ENCODE results near the gene GP1BA. TPM values are rescaled to one million over a fixed set of nuclear protein-coding genes. Genes with fewer than 3 reads are reported as not detected.

GP1BA gene
- total RNA-seq, 1 donor from 2014 or later, result under 0.01 TPM

DNA sequence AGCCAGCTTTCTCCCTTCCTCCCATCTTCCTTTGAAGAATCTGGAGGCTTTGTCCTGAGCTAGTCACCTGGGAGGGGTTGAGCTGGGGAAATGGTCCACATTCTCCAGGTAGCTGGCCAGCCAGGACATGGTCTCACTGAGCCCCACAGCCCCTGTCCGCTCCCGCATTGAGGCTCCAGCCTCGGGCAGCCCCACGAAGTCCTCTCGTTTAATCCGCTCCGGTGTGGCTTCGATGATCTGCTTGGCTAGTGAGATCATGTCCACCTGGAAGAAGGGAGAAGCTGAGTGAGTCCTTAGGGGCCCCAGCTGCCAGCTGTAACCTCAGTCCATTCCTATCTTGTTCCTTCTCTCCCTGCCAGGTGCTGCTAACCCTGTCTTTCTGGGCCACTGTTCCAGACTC, 38.2 kb downstream of the GP1BA start:
- no peak overlapping the region for H3K4me3 ChIP-seq (ENCODE audit: low read length in 3 of 3)
- peaks cover 33 to 40% (median 35%) of the 10 kb centered on the region in 3 donors for H3K36me3 ChIP-seq (ENCODE audit: control insufficient read depth in 3 of 3, insufficient read depth in 3 of 3, low read length in 3 of 3)
- H3K27ac ChIP-seq (ENCODE audit: low read depth, low read length), result peak overlapping the region; percentile 45
- no peaks in the 10 kb centered on the region for H3K27me3 ChIP-seq (ENCODE audit: control insufficient read depth in 3 of 3, insufficient read depth in 3 of 3, low read length in 3 of 3)
- H3K4me1 ChIP-seq (ENCODE audit: control insufficient read depth in 3 of 3, insufficient read depth in 3 of 3, low read length in 3 of 3), result peaks cover 72 to 83% (median 73%) of the 10 kb centered on the region in 3 donors
- H3K9ac ChIP-seq (ENCODE audit: low read depth in 1 of 3, low read length in 3 of 3), result peak overlapping the region in 1 of 3 donors; percentile 2
- no peaks in the 10 kb centered on the region for H3K9me3 ChIP-seq (ENCODE audit: control insufficient read depth in 3 of 3, low read length in 3 of 3)

DNA sequence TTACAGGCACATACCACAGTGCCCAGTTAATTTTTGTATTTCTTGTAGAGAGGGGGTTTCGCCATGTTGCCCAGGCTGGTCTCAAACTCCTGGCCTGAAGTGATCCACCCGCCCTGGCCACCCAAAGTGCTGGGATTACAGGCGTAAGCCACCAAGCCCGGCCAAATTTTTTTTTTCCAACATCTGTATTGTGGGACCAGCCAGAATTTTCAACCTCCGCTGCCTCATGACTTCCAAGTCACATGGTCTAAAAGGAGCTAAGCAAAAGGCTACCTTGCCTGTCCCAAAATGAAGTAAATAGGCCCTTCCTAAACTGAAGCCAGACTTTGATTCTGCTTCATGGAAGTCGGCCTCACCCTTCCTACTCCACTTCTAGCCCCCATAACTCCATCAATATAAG, 39.7 kb downstream of the GP1BA start:
- H3K36me3 ChIP-seq (ENCODE audit: control insufficient read depth in 3 of 3, insufficient read depth in 3 of 3, low read length in 3 of 3), result peaks cover 38 to 47% (median 39%) of the 10 kb centered on the region in 3 donors
- H3K4me1 ChIP-seq (ENCODE audit: control insufficient read depth in 3 of 3, insufficient read depth in 3 of 3, low read length in 3 of 3), result peaks cover 68 to 76% (median 70%) of the 10 kb centered on the region in 3 donors
- H3K9ac ChIP-seq (ENCODE audit: low read depth in 1 of 3, low read length in 3 of 3), result peak overlapping the region in 2 of 3 donors; percentile 47 to 68
- no peaks in the 10 kb centered on the region for H3K9me3 ChIP-seq (ENCODE audit: control insufficient read depth in 3 of 3, low read length in 3 of 3)
- no peaks in the 10 kb centered on the region for H3K27me3 ChIP-seq (ENCODE audit: control insufficient read depth in 3 of 3, insufficient read depth in 3 of 3, low read length in 3 of 3)
- no peak overlapping the region for H3K4me3 ChIP-seq (ENCODE audit: low read length in 3 of 3)
- peak overlapping the region; percentile 86 for H3K27ac ChIP-seq (ENCODE audit: low read depth, low read length)

DNA sequence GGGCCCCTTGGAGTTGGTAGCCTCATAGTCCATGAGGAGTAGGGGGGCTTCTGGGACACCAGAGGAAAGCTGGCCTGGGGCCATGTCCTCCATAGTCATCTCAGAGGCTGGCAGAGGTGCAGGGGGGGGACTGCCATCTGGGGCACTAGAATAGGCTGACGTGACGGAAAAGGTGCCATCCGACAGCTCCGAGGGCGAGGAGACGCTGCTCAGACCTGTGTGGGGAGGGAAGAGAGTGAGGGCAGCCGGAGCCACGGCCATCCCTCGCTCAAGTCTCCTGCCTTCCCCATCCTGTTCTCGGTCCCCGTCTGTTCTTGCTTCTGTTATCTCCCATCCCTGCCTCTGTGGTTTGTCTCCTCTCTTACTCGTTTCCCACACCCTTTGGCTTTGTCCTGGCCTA, 40.2 kb downstream of the GP1BA start:
- H3K9ac ChIP-seq (ENCODE audit: low read depth in 1 of 3, low read length in 3 of 3), result peak overlapping the region; percentile 47 to 68 (median 60)
- no peaks in the 10 kb centered on the region for H3K9me3 ChIP-seq (ENCODE audit: control insufficient read depth in 3 of 3, low read length in 3 of 3)
- no peaks in the 10 kb centered on the region for H3K27me3 ChIP-seq (ENCODE audit: control insufficient read depth in 3 of 3, insufficient read depth in 3 of 3, low read length in 3 of 3)
- no peak overlapping the region for H3K4me3 ChIP-seq (ENCODE audit: low read length in 3 of 3)
- H3K36me3 ChIP-seq (ENCODE audit: control insufficient read depth in 3 of 3, insufficient read depth in 3 of 3, low read length in 3 of 3), result peaks cover 43 to 51% (median 44%) of the 10 kb centered on the region in 3 donors
- H3K27ac ChIP-seq (ENCODE audit: low read depth, low read length), result peak overlapping the region; percentile 86
- H3K4me1 ChIP-seq (ENCODE audit: control insufficient read depth in 3 of 3, insufficient read depth in 3 of 3, low read length in 3 of 3), result peaks cover 68 to 75% (median 70%) of the 10 kb centered on the region in 3 donors

DNA sequence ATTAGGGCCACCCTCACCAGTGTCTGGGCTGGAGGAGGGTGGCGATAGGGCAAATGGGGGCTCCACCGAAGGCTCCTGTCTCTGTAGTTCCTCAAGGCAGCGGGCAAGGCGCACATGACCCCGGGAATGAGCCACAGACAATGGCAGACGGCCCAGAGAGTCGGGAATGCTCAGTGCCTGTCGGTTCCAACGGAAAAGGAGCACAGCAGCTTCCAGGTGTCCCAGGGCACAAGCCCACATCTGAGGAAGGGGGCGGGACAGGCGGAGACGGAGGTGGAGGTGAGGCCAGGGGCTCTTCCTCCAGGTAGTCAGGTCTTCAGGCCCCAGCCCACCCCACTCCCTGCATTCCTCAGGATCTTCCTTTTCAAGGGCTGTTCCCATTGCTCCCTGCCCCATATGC, 40.7 kb downstream of the GP1BA start:
- Histone ChIP-seq H3K9ac (ENCODE audit: low read depth in 1 of 3, low read length in 3 of 3) (peak overlapping the region; percentile 47 to 68 (median 60)), H3K27ac (ENCODE audit: low read depth, low read length) (peak overlapping the region; percentile 86), H3K27me3 (ENCODE audit: control insufficient read depth in 3 of 3, insufficient read depth in 3 of 3, low read length in 3 of 3) (no peaks in the 10 kb centered on the region), H3K4me1 (ENCODE audit: control insufficient read depth in 3 of 3, insufficient read depth in 3 of 3, low read length in 3 of 3) (peaks cover 68 to 75% (median 70%) of the 10 kb centered on the region in 3 donors), H3K36me3 (ENCODE audit: control insufficient read depth in 3 of 3, insufficient read depth in 3 of 3, low read length in 3 of 3) (peaks cover 47 to 55% (median 48%) of the 10 kb centered on the region in 3 donors), H3K9me3 (ENCODE audit: control insufficient read depth in 3 of 3, low read length in 3 of 3) (no peaks in the 10 kb centered on the region), H3K4me3 (ENCODE audit: low read length in 3 of 3) (peak overlapping the region in 1 of 3 donors; percentile 18)

DNA sequence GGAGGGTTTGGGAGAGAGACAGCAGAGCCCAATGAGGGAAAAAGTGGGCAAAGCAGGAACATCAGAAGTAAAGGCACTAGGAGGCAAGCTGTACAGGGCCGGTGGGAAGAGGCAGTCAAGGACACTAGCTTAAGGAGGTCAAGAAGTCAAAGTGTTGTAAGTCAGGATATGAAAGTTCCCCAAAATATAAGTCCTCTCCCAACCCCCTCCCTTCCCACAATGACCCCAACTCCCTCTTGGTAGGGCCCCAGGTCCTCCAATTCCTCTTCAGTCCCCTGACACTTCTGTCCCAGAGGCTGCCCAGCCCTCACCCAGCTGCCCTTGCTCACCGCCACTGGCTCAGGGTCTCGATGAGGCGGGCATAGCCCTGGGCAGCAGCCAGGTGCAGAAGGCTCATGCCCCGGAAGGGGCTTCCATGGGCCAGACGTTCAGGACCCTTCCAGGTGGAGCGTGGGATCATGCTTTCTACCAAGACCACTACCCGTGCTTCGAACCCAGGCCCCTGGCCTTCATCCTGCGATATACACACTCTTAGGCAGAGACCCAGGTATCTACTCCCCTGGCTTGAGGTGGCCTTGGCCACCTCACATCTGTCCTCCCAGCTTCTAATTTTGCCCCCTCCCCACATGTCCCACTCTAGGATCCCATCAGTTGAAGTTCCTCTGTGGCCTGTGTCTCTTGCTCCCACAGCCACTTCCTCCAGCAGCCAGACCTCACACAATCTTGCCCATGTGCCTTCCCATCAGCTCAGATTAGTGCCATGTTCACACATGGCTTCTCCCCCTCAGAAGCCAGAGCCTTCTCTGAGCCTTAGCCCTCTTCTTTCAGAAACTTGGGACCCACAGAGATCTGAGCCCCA, 41.4 kb downstream of the GP1BA start:
- H3K9ac ChIP-seq (ENCODE audit: low read depth in 1 of 3, low read length in 3 of 3), result peak overlapping the region; percentile 47 to 60 (median 55)
- no peaks in the 10 kb centered on the region for H3K9me3 ChIP-seq (ENCODE audit: control insufficient read depth in 3 of 3, low read length in 3 of 3)
- H3K4me1 ChIP-seq (ENCODE audit: control insufficient read depth in 3 of 3, insufficient read depth in 3 of 3, low read length in 3 of 3), result peaks cover 61 to 74% (median 66%) of the 10 kb centered on the region in 3 donors
- peak overlapping the region; percentile 86 for H3K27ac ChIP-seq (ENCODE audit: low read depth, low read length)
- peaks cover 55 to 62% (median 55%) of the 10 kb centered on the region in 3 donors for H3K36me3 ChIP-seq (ENCODE audit: control insufficient read depth in 3 of 3, insufficient read depth in 3 of 3, low read length in 3 of 3)
- H3K27me3 ChIP-seq (ENCODE audit: control insufficient read depth in 3 of 3, insufficient read depth in 3 of 3, low read length in 3 of 3), result no peaks in the 10 kb centered on the region
- peak overlapping the region; percentile 27 to 61 (median 32) for H3K4me3 ChIP-seq (ENCODE audit: low read length in 3 of 3)

DNA sequence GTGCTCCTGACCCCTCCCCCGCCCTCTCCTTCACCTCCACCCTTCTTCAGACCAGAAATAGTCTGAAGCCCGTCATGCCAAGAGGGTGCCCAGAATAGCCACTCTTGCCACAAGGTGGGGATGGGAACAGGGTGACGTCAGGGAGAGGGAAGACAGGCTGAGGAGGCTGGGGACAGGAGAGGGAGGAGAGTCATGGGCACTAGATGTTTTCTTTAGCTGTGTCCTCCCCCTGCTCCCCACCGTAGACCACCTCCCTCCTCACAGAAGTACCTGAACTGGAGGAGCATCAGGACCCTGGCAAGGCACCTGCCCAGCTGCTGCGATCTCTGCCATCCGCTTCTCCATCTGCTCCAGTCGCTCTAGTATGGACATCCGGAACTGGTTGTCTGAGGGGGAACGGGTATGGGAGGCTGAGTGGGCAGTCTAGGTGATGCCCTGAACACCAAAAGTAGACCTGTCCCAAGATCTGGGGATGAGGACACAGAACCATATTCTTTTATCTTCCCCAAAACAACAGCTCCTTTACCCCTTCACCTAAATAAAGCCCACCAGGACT, 42.1 kb downstream of the GP1BA start:
- Histone ChIP-seq H3K27me3 (ENCODE audit: control insufficient read depth in 3 of 3, insufficient read depth in 3 of 3, low read length in 3 of 3) (no peaks in the 10 kb centered on the region), H3K4me3 (ENCODE audit: low read length in 3 of 3) (peak overlapping the region in 2 of 3 donors; percentile 32 to 61), H3K4me1 (ENCODE audit: control insufficient read depth in 3 of 3, insufficient read depth in 3 of 3, low read length in 3 of 3) (peaks cover 54 to 70% (median 59%) of the 10 kb centered on the region in 3 donors), H3K36me3 (ENCODE audit: control insufficient read depth in 3 of 3, insufficient read depth in 3 of 3, low read length in 3 of 3) (peaks cover 56 to 69% (median 57%) of the 10 kb centered on the region in 3 donors), H3K9ac (ENCODE audit: low read depth in 1 of 3, low read length in 3 of 3) (peak overlapping the region; percentile 60 to 71 (median 66)), H3K27ac (ENCODE audit: low read depth, low read length) (peak overlapping the region; percentile 86), H3K9me3 (ENCODE audit: control insufficient read depth in 3 of 3, low read length in 3 of 3) (no peaks in the 10 kb centered on the region)

DNA sequence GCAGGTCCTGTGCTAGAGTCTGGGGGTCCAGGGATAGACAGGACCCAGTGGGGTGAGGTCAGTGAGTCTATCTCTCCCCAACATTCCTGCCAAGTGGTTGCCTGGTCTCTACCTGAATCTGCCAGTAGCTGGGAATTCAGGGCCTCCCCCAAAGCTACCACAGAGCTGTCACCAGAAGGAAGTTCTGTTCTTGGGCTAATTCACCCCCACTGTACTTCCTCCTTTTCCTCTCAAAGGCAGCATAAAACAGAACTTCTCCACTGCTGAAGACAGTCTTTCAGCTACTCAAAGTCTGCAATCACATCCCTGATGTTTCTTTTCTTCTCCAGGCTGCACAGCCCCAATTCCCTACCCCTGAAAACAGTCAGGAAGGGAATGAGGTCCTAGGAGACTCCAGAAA, 46.6 kb downstream of the GP1BA start:
- Histone ChIP-seq H3K27ac (ENCODE audit: low read depth, low read length) (no peak overlapping the region), H3K27me3 (ENCODE audit: control insufficient read depth in 3 of 3, insufficient read depth in 3 of 3, low read length in 3 of 3) (no peaks in the 10 kb centered on the region)

DNA sequence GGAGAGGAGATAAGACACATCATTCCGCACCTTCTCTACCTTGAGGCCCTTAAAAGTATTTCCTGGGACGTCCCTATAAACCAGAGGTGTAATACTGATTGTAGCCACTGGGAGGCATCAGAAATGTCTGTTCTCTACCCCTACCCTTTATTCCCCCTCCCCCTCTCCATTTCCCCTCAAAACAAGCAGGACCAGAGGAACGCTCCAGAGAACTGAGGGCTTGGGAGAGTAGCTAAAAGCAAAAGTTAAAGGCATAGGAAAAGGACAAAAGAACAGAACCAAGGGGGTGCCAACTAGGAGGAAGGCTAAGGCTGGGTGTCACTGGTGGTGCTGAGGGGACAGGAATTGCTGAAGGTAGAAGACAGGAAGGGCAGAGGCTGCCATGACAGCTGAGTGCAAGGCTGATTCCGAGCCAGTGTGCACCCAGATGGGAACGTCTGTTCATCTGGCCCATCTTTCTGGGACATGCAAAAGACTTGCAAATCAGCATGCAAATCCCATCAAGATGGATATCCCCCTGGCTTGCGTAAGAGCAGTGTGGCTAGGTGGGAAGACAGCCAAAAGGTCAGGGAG, 48.7 kb downstream of the GP1BA start:
- H3K4me3 ChIP-seq (ENCODE audit: low read length in 3 of 3), result no peak overlapping the region
- no peaks in the 10 kb centered on the region for H3K9me3 ChIP-seq (ENCODE audit: control insufficient read depth in 3 of 3, low read length in 3 of 3)
- H3K36me3 ChIP-seq (ENCODE audit: control insufficient read depth in 3 of 3, insufficient read depth in 3 of 3, low read length in 3 of 3), result peaks cover 50 to 65% (median 61%) of the 10 kb centered on the region in 3 donors
- no peaks in the 10 kb centered on the region for H3K27me3 ChIP-seq (ENCODE audit: control insufficient read depth in 3 of 3, insufficient read depth in 3 of 3, low read length in 3 of 3)
- H3K9ac ChIP-seq (ENCODE audit: low read depth in 1 of 3, low read length in 3 of 3), result no peak overlapping the region
- H3K4me1 ChIP-seq (ENCODE audit: control insufficient read depth in 3 of 3, insufficient read depth in 3 of 3, low read length in 3 of 3), result peaks cover 6 to 18% (median 9%) of the 10 kb centered on the region in 3 donors
- H3K27ac ChIP-seq (ENCODE audit: low read depth, low read length), result no peak overlapping the region

More for the DNA sequence above, 46.6 kb downstream of the GP1BA start:
- H3K9ac ChIP-seq (ENCODE audit: low read depth in 1 of 3, low read length in 3 of 3), result no peak overlapping the region
- no peaks in the 10 kb centered on the region for H3K9me3 ChIP-seq (ENCODE audit: control insufficient read depth in 3 of 3, low read length in 3 of 3)
- H3K4me3 ChIP-seq (ENCODE audit: low read length in 3 of 3), result no peak overlapping the region
- H3K36me3 ChIP-seq (ENCODE audit: control insufficient read depth in 3 of 3, insufficient read depth in 3 of 3, low read length in 3 of 3), result peaks cover 55 to 63% (median 60%) of the 10 kb centered on the region in 3 donors
- H3K4me1 ChIP-seq (ENCODE audit: control insufficient read depth in 3 of 3, insufficient read depth in 3 of 3, low read length in 3 of 3), result peaks cover 21 to 35% (median 25%) of the 10 kb centered on the region in 3 donors

DNA sequence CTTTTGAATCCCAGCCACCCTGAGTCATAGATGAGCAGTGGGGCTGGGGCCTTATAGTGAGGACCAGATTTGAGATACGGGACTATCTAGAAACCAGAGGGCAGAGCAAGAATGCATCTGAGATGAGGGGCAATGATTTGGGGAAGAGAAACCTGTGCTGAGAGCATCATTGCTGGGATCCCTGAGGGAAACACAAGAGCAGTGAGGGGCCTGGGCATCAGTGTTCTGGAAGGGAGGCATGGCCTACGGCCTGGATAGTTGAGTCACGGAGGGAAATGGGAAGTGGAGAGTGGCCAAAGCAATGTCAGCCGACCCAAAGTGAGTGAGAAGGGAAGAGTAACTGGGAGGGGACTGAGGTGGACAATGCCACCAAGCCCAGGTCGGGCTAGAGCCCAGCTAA, 50.2 kb downstream of the GP1BA start:
- no peaks in the 10 kb centered on the region for H3K9me3 ChIP-seq (ENCODE audit: control insufficient read depth in 3 of 3, low read length in 3 of 3)
- H3K27ac ChIP-seq (ENCODE audit: low read depth, low read length), result no peak overlapping the region
- no peak overlapping the region for H3K4me3 ChIP-seq (ENCODE audit: low read length in 3 of 3)
- peaks cover 43 to 59% (median 52%) of the 10 kb centered on the region in 3 donors for H3K36me3 ChIP-seq (ENCODE audit: control insufficient read depth in 3 of 3, insufficient read depth in 3 of 3, low read length in 3 of 3)
- no peak overlapping the region for H3K9ac ChIP-seq (ENCODE audit: low read depth in 1 of 3, low read length in 3 of 3)
- no peaks in the 10 kb centered on the region for H3K27me3 ChIP-seq (ENCODE audit: control insufficient read depth in 3 of 3, insufficient read depth in 3 of 3, low read length in 3 of 3)
- H3K4me1 ChIP-seq (ENCODE audit: control insufficient read depth in 3 of 3, insufficient read depth in 3 of 3, low read length in 3 of 3), result peaks cover 18 to 31% (median 22%) of the 10 kb centered on the region in 3 donors
